Lung (tissue), 12 donors: ENCODE measurements around the gene TSPYL2. TPM values are rescaled to one million over a fixed set of nuclear protein-coding genes. Genes with fewer than 3 reads are reported as not detected.
A peak's percentile ranks its signal among the peaks of the same experiment; 100 is the strongest.

Source experiments
- ATAC-seq: fragments of 200-7000 bp; cut with Tn5 transposase; one replicate; pipeline ENCODE4 v1.9.1; 2020; ENCODE audit warnings: moderate number of reproducible peaks; ENCODE audit not compliant: insufficient read depth, low FRiP score
- DNase-seq, 3 donors: peaks; one replicate each; pipeline ENCODE4 v3.0.0-alpha.2; 2013 to 2017
- H3K27ac ChIP-seq, 2 donors: one replicate each; pipeline ENCODE4 v1.5.1; 2013; ENCODE audit warnings: mild to moderate bottlenecking in 2 of 2, moderate library complexity in 2 of 2, control low read depth in 1 of 2, inconsistent platforms in 1 of 2, low read depth in 1 of 2, low read length in 1 of 2
- H3K27me3 ChIP-seq, 3 donors: one replicate each; pipeline ENCODE4 v1.5.1; 2013; ENCODE audit warnings: low read length in 2 of 3; ENCODE audit not compliant: control insufficient read depth in 3 of 3, insufficient read depth in 3 of 3
- H3K36me3 ChIP-seq, 4 donors: one replicate each; pipeline ENCODE4 v1.5.1; 2013; ENCODE audit warnings: low read length in 4 of 4, mild to moderate bottlenecking in 1 of 4, moderate library complexity in 1 of 4; ENCODE audit not compliant: control insufficient read depth in 4 of 4, insufficient read depth in 4 of 4
- H3K4me1 ChIP-seq, 5 donors: one replicate each; pipeline ENCODE4 v1.5.1; 2013; ENCODE audit warnings: low read length in 5 of 5, mild to moderate bottlenecking in 2 of 5, moderate library complexity in 1 of 5; ENCODE audit not compliant: control insufficient read depth in 5 of 5, insufficient read depth in 5 of 5
- H3K4me3 ChIP-seq: one replicate; pipeline ENCODE4 v1.5.1; 2013; ENCODE audit warnings: mild to moderate bottlenecking, control low read depth, moderate library complexity
- H3K9ac ChIP-seq, 2 donors: one replicate each; pipeline ENCODE4 v1.5.1; 2013; ENCODE audit warnings: low read length in 2 of 2, control low read depth in 1 of 2; ENCODE audit not compliant: insufficient read depth in 1 of 2
- H3K9me3 ChIP-seq, 4 donors: one replicate each; pipeline ENCODE4 v1.5.1; 2013; ENCODE audit warnings: low read length in 3 of 4, mild to moderate bottlenecking in 1 of 4, moderate library complexity in 1 of 4; ENCODE audit not compliant: control insufficient read depth in 4 of 4, insufficient read depth in 3 of 4
- WGBS, 2 donors: extraction: QIAGEN DNeasy Blood & Tissue Kit; methylation state at CpG; one replicate each; pipeline ENCODE4 v1.1.7; 2013; 5-methylcytosine and 5-hydroxymethylcytosine counted together
- polyA plus RNA-seq, 2 donors: library from polyadenylated mRNA; stranded (reverse); fragments of 200-250 nt; gene quantifications; one replicate each; pipeline ENCODE4 v1.2.1, GENCODE V29; 2013
- total RNA-seq, 2 donors: library from RNA; depleted of rRNA in 1 of 2; stranded (reverse); fragments of >200 nt in 1 of 2; gene quantifications; one replicate each; pipeline ENCODE4 v1.2.1, GENCODE V29; 2014 to 2021
- TF ChIP-seq, protein P1 (sequence below): IDR thresholded peaks from 2 replicates; pipeline ENCODE4 v1.5.1; 2012; ENCODE audit warnings: mild to moderate bottlenecking; ENCODE audit errors: control extremely low read depth, extremely low read depth
- donor health status: control.
- donor health status: control.
- donor health status: Bipolar disorder and iron deficiency.
- donor health status: healthy.
- donor health status: DM: yes; HTN: yes; CAD: no.

TSPYL2 gene
- total and polyA plus RNA-seq, 4 donors, result 20.8 to 66.2 (median 36.7) TPM

DNA sequence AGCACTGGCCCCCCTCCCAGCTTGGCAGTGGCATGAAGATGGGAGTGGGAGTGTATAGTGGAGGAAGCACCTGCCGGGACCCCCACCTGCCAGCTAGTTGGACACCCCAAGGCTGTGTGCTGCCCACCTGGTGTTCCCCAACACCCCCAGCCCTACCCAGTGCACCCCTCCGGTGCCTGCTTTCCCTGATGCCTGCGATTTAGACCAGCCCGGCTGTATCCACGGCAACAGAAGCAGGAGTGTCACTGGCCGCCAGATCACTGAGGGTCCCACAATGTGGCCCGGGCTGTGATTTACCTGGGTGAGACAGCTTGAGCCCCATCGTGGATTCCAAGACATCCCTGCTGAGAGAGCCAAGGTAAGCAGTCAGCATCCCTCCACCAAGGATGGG is 33.0 kb upstream of the TSPYL2 start:
- Histone ChIP-seq H3K9me3 (no peaks in the 10 kb centered on the region), H3K36me3 (peaks cover 0 to 4% (median 0%) of the 10 kb centered on the region in 4 donors), H3K4me1 (peaks cover 0 to 5% (median 0%) of the 10 kb centered on the region in 5 donors), H3K27ac (no peak overlapping the region), H3K9ac (peak overlapping the region in 1 of 2 donors; percentile 38), H3K4me3 (no peak overlapping the region), H3K27me3 (peaks cover 0 to 43% (median 23%) of the 10 kb centered on the region in 3 donors)
- TF ChIP-seq, protein P1, sequence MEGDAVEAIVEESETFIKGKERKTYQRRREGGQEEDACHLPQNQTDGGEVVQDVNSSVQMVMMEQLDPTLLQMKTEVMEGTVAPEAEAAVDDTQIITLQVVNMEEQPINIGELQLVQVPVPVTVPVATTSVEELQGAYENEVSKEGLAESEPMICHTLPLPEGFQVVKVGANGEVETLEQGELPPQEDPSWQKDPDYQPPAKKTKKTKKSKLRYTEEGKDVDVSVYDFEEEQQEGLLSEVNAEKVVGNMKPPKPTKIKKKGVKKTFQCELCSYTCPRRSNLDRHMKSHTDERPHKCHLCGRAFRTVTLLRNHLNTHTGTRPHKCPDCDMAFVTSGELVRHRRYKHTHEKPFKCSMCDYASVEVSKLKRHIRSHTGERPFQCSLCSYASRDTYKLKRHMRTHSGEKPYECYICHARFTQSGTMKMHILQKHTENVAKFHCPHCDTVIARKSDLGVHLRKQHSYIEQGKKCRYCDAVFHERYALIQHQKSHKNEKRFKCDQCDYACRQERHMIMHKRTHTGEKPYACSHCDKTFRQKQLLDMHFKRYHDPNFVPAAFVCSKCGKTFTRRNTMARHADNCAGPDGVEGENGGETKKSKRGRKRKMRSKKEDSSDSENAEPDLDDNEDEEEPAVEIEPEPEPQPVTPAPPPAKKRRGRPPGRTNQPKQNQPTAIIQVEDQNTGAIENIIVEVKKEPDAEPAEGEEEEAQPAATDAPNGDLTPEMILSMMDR, result no peak
- 9 to 56% methylated on average over 4 to 8 of the region's 8 CpGs for WGBS, 2 donors
- ATAC-seq (no peak), DNase-seq (no peak)

DNA sequence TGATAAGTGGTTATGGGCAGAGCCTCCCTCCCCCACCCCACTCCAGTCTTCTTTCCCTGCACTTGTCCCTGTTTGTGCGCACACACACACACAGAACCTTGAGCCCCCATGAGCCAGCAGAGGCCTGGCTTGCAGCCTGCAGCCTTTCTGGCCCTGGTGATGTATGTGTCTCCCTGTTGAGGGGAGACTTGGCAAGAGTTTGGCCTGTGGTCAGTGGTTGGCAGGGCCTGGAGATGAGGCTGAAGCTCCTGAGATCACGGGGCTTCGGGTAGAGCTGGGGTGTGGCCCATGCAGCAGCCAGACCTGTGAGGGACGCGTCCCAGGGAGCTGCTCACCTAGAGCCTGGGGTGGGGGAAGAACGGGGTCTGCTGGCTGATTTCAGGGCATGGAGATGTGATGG is 31.3 kb upstream of the TSPYL2 start:
- DNase-seq (no peak), ATAC-seq (no peak)
- no peak overlapping the region for H3K4me3 ChIP-seq
- peaks cover 0 to 40% (median 30%) of the 10 kb centered on the region in 3 donors for H3K27me3 ChIP-seq
- H3K36me3 ChIP-seq, result peaks cover 0 to 4% (median 0%) of the 10 kb centered on the region in 4 donors
- 83 to 90% methylated on average over 5 to 6 of the region's 6 CpGs for WGBS, 2 donors
- peaks cover 0 to 4% (median 0%) of the 10 kb centered on the region in 4 donors for H3K9me3 ChIP-seq
- H3K9ac ChIP-seq, result no peak overlapping the region
- TF ChIP-seq, protein P1, result no peak
- peaks cover 0 to 5% (median 0%) of the 10 kb centered on the region in 5 donors for H3K4me1 ChIP-seq
- no peak overlapping the region for H3K27ac ChIP-seq

DNA sequence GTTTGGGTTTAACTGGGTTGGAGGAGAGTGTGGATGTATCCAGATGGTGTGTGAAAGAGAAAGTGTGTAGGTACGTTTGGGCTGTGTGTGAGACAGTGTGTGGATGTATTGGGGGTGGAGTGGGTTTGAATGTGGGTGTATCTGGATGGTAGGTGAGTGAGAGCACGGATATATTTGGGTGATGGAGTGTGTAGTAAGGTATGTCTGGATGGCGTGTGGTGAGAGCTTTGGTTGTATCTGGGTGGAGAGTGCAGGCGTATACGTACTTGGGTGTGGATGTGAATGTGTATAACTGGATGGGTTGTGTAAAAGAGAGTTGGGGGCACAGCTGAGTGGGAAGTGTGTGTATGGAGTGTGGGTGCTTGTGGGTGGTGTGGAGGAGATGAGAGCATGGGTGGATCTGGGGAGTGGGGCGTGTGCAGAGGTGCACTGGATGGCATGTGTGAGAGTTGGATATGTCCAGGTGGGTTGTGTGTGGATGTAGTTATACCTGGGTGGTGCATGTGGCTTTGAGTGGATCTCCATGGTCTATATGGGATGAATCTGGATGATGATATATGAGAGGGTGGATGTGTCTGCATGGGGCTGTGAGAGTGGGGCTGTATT is 26.8 kb upstream of the TSPYL2 start:
- no peak for DNase-seq
- TF ChIP-seq, protein P1, result no peak

More for the DNA sequence above, 26.8 kb upstream of the TSPYL2 start:
- Histone ChIP-seq H3K27ac (no peak overlapping the region), H3K27me3 (peaks cover 0 to 42% (median 27%) of the 10 kb centered on the region in 3 donors), H3K4me3 (no peak overlapping the region), H3K4me1 (peaks cover 0 to 3% (median 0%) of the 10 kb centered on the region in 5 donors), H3K36me3 (peaks cover 0 to 4% (median 0%) of the 10 kb centered on the region in 4 donors), H3K9ac (no peak overlapping the region), H3K9me3 (peaks cover 0 to 4% (median 0%) of the 10 kb centered on the region in 4 donors)
- ATAC-seq, result no peak
- 79 to 97% methylated on average over 6 of the region's 6 CpGs for WGBS, 2 donors
